HG02885 (cell line): ENCODE data around the gene WNT1.

Experiments
- ATAC-seq: cut with Tn5 transposase; IDR thresholded peaks from one replicate; pipeline ENCODE4 v1.9.1; 2021; ENCODE audit warnings: mild to moderate bottlenecking; ENCODE audit not compliant: unreplicated experiment, poor library complexity

The WNT1 gene

GRCh38 chr12:48998497-48999353 lies 20.6 kb downstream of the WNT1 start:
- peak; percentile 13 for ATAC-seq

- peak; percentile 37 for ATAC-seq
Measured at GRCh38 chr12:48999371-49000131, 21.4 kb downstream of the WNT1 start, which contains the start of gene DDN. Gene DDN, minus strand, starts transcription at chr12:48999375. Its CDS starts 88 bp downstream, at chr12:48999287.

- no peak for ATAC-seq
Measured at GRCh38 chr12:49000346-49000745, 22.2 kb downstream of the WNT1 start.

GRCh38 chr12:49008943-49009342 lies 30.8 kb downstream of the WNT1 start:
- no peak for ATAC-seq

- ATAC-seq: no peak
Measured at GRCh38 chr12:49010092-49010668, 32.1 kb downstream of the WNT1 start.

GRCh38 chr12:49012739-49013138 lies 34.6 kb downstream of the WNT1 start:
- ATAC-seq: no peak

GRCh38 chr12:49013428-49013827 lies 35.3 kb downstream of the WNT1 start:
- no peak for ATAC-seq

- ATAC-seq: no peak
Measured at GRCh38 chr12:49014547-49014946, 36.4 kb downstream of the WNT1 start.

- ATAC-seq: no peak
Measured at GRCh38 chr12:49015196-49015595, 37.1 kb downstream of the WNT1 start.

GRCh38 chr12:49017891-49018260 lies 39.8 kb downstream of the WNT1 start:
- ATAC-seq: peak; percentile 19

GRCh38 chr12:49018261-49019119 lies 40.4 kb downstream of the WNT1 start, which contains the start of gene PRKAG1:
Gene PRKAG1, minus strand, starts transcription at chr12:49018776. Its CDS starts 36 bp downstream, at chr12:49018740.
- ATAC-seq: peak; percentile 92

- ATAC-seq: no peak
Measured at GRCh38 chr12:49019120-49019430, 41.0 kb downstream of the WNT1 start.

- ATAC-seq: no peak
Measured at GRCh38 chr12:49019443-49020324, 41.6 kb downstream of the WNT1 start.

- ATAC-seq: no peak
Measured at GRCh38 chr12:49020441-49020840, 42.3 kb downstream of the WNT1 start.

GRCh38 chr12:49021292-49021915 lies 43.3 kb downstream of the WNT1 start:
- no peak for ATAC-seq

GRCh38 chr12:49022558-49023178 lies 44.5 kb downstream of the WNT1 start:
- ATAC-seq: no peak

- ATAC-seq: no peak
Measured at GRCh38 chr12:49023812-49024211, 45.7 kb downstream of the WNT1 start.

- no peak for ATAC-seq
Measured at GRCh38 chr12:49024543-49024942, 46.4 kb downstream of the WNT1 start.
